WTC11 (cell line): Measurements from ENCODE around the gene ENAH. TPM values are rescaled to one million over a fixed set of nuclear protein-coding genes. Genes with fewer than 3 reads are reported as not detected.
"Not testable (repeated sequence)": the region's sequence is repeated elsewhere in the genome, so short reads cannot be mapped to it uniquely, and the experiment has no call there.

Experiments used
- ATAC-seq: fragments of 200-7000 bp; cut with Tn5 transposase; 2 replicates; pipeline ENCODE4 v1.10.0; 2021; ENCODE audit warnings: mild to moderate bottlenecking, moderate library complexity
- CTCF ChIA-PET: fragments of 300-600 bp; sonication (Branson Sonifier 250); formaldehyde crosslinking; loops from one replicate; lab custom pipeline; 2021; ENCODE audit warnings: antibody characterized with exemption; lab: Charles Lee
- POLR2A ChIA-PET: fragments of 350-600 bp; sonication (Branson Sonifier 250); formaldehyde crosslinking; loops from one replicate; lab custom pipeline; 2021; ENCODE audit warnings: antibody characterized with exemption; lab: Charles Lee
- DNase-seq: peaks from one replicate; pipeline ENCODE4 v3.0.0; 2021; ENCODE audit warnings: low spot score
- H3K27ac Mint-ChIP-seq: 2 replicates; pipeline ENCODE4 v1.8.0; 2021; ENCODE audit warnings: mixed read lengths
- H3K27me3 Mint-ChIP-seq: 2 replicates; pipeline ENCODE4 v1.8.0; 2021; ENCODE audit warnings: low read depth, mild to moderate bottlenecking, moderate library complexity, mixed read lengths
- H3K36me3 Mint-ChIP-seq: 2 replicates; pipeline ENCODE4 v1.8.0; 2021; ENCODE audit warnings: mixed read lengths
- H3K4me1 Mint-ChIP-seq: 2 replicates; pipeline ENCODE4 v1.8.0; 2022; ENCODE audit warnings: mixed read lengths
- H3K4me3 Mint-ChIP-seq: 2 replicates; pipeline ENCODE4 v1.8.0; 2021; ENCODE audit warnings: mild to moderate bottlenecking, moderate library complexity, mixed read lengths
- H3K9me3 Mint-ChIP-seq: 2 replicates; pipeline ENCODE4 v1.8.0; 2021; ENCODE audit warnings: mixed read lengths
- AFF4 ChIP-seq: sonication (generic); formaldehyde crosslinking; IDR thresholded peaks from 2 replicates; pipeline ENCODE4 v1.8.1; 2023; ENCODE audit warnings: mild to moderate bottlenecking, missing genetic modification reagents, borderline replicate concordance
- ELF4 ChIP-seq: sonication (generic); formaldehyde crosslinking; IDR thresholded peaks from 2 replicates; pipeline ENCODE4 v1.8.1; 2022; ENCODE audit warnings: low read depth, mild to moderate bottlenecking, moderate library complexity, missing genetic modification reagents
- ETV6 ChIP-seq: sonication (generic); formaldehyde crosslinking; IDR thresholded peaks from 2 replicates; pipeline ENCODE4 v1.8.1; 2022; ENCODE audit warnings: mild to moderate bottlenecking, missing genetic modification reagents
- FOXJ3 ChIP-seq: sonication (generic); formaldehyde crosslinking; IDR thresholded peaks from 2 replicates; pipeline ENCODE4 v1.9.0; 2021; ENCODE audit warnings: missing genetic modification reagents, mild to moderate bottlenecking, borderline replicate concordance
- IRF2 ChIP-seq: sonication (generic); formaldehyde crosslinking; IDR thresholded peaks from 2 replicates; pipeline ENCODE4 v1.8.0; 2022; ENCODE audit warnings: low read depth, missing genetic modification reagents, borderline replicate concordance
- JUN ChIP-seq: sonication (generic); formaldehyde crosslinking; IDR thresholded peaks from 2 replicates; pipeline ENCODE4 v1.8.0; 2023; ENCODE audit warnings: mild to moderate bottlenecking, missing genetic modification reagents
- MYBL2 ChIP-seq: sonication (generic); formaldehyde crosslinking; IDR thresholded peaks from 2 replicates; pipeline ENCODE4 v1.8.1; 2023; ENCODE audit warnings: mild to moderate bottlenecking, moderate library complexity, missing genetic modification reagents
- NFATC4 ChIP-seq: fragments of 250-450 bp; sonication (Bioruptor Pico); IDR thresholded peaks from 2 replicates; pipeline ENCODE4 v1.9.0; 2021; ENCODE audit warnings: mild to moderate bottlenecking
- OVOL2 ChIP-seq: fragments of 250-450 bp; sonication (Bioruptor Pico); IDR thresholded peaks from 2 replicates; pipeline ENCODE4 v1.9.0; 2021; ENCODE audit warnings: mild to moderate bottlenecking, borderline replicate concordance
- SMAD4 ChIP-seq: sonication (generic); formaldehyde crosslinking; IDR thresholded peaks from 2 replicates; pipeline ENCODE4 v1.8.0; 2022; ENCODE audit warnings: mild to moderate bottlenecking, missing genetic modification reagents
- TCF7 ChIP-seq: sonication (generic); formaldehyde crosslinking; IDR thresholded peaks from 2 replicates; pipeline ENCODE4 v1.8.0; 2022; ENCODE audit warnings: mild to moderate bottlenecking, low read depth, missing genetic modification reagents, moderate library complexity
- TEAD1 ChIP-seq: sonication (generic); formaldehyde crosslinking; IDR thresholded peaks from 2 replicates; pipeline ENCODE4 v1.8.0; 2022; ENCODE audit warnings: mild to moderate bottlenecking, missing genetic modification reagents
- ZNF138 ChIP-seq: sonication (generic); formaldehyde crosslinking; conservative IDR thresholded peaks from 2 replicates; pipeline ENCODE4 v1.8.1; 2022; ENCODE audit warnings: mild to moderate bottlenecking, moderate library complexity, missing genetic modification reagents
- ZNF232 ChIP-seq: sonication (generic); formaldehyde crosslinking; IDR thresholded peaks from 2 replicates; pipeline ENCODE4 v1.8.0; 2022; ENCODE audit warnings: mild to moderate bottlenecking, missing genetic modification reagents
- ZNF396 ChIP-seq: fragments of 250-450 bp; sonication (Bioruptor Pico); IDR thresholded peaks from 2 replicates; pipeline ENCODE4 v1.8.0; 2021; ENCODE audit warnings: mild to moderate bottlenecking, moderate library complexity, borderline replicate concordance
- total RNA-seq: library from RNA; stranded (reverse); gene quantifications from 3 replicates; pipeline ENCODE4 v1.2.3, GENCODE V29; 2021
- TF ChIP-seq, protein P1 (sequence below): sonication (generic); formaldehyde crosslinking; conservative IDR thresholded peaks from 2 replicates; pipeline ENCODE4 v1.8.1; 2023; ENCODE audit warnings: mild to moderate bottlenecking, low read depth, missing genetic modification reagents, moderate library complexity
- TF ChIP-seq, protein P2 (sequence below): sonication (generic); formaldehyde crosslinking; IDR thresholded peaks from 2 replicates; pipeline ENCODE4 v1.8.1; 2022; ENCODE audit warnings: mild to moderate bottlenecking, moderate library complexity, missing genetic modification reagents
- TF ChIP-seq, protein P3 (sequence below): sonication (generic); formaldehyde crosslinking; IDR thresholded peaks from 2 replicates; pipeline ENCODE4 v1.8.1; 2023; ENCODE audit warnings: mild to moderate bottlenecking, missing genetic modification reagents, moderate library complexity
- TF ChIP-seq, protein P4 (sequence below): fragments of 250-450 bp; sonication (Bioruptor Pico); IDR thresholded peaks from 2 replicates; pipeline ENCODE4 v1.9.0; 2021; ENCODE audit warnings: mild to moderate bottlenecking

Gene ENAH
- total RNA-seq, 1 experiment from 2014 or later, result 227 TPM

DNA sequence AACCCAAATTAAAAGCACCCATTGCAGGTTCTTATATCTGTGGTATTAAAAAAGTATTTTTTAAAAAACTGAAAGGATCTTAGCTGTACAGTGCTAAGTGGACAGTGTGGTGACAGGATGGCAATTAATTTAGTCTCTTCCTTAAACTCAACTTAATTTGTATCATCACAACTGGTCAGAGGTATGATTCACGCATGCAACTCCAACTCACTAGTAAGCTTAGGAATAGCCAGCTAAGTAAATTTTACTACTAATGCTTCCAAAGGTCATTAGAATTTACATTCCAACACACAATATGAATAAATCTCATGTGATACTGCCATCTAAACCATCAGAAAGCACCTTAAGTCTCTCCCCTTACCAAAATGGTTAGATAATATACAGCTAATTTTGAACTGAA, 35.4 kb downstream of the ENAH start:
- ATAC-seq (no peak), DNase-seq (no peak)
- POLR2A ChIA-PET, result no interaction called here
- CTCF ChIA-PET, result no interaction called here
- Mint-ChIP-seq H3K27ac (no peak overlapping the region), H3K4me1 (peaks cover 44% of the 10 kb centered on the region), H3K4me3 (no peak overlapping the region), H3K27me3 (no peaks in the 10 kb centered on the region), H3K36me3 (peaks cover 35% of the 10 kb centered on the region), H3K9me3 (peaks cover 14% of the 10 kb centered on the region)
- no peak for TF ChIP-seq ZNF232 (CRISPR knock-in tag)
- no peak for TF ChIP-seq IRF2 (CRISPR knock-in tag)
- no peak for TF ChIP-seq MYBL2 (CRISPR knock-in tag)
- no peak for TF ChIP-seq TEAD1 (CRISPR knock-in tag)
- no peak for TF ChIP-seq ZNF138 (CRISPR knock-in tag)
- no peak for TF ChIP-seq SMAD4
- no peak for TF ChIP-seq ZNF396 (CRISPR knock-in tag)
- TF ChIP-seq, protein P1, sequence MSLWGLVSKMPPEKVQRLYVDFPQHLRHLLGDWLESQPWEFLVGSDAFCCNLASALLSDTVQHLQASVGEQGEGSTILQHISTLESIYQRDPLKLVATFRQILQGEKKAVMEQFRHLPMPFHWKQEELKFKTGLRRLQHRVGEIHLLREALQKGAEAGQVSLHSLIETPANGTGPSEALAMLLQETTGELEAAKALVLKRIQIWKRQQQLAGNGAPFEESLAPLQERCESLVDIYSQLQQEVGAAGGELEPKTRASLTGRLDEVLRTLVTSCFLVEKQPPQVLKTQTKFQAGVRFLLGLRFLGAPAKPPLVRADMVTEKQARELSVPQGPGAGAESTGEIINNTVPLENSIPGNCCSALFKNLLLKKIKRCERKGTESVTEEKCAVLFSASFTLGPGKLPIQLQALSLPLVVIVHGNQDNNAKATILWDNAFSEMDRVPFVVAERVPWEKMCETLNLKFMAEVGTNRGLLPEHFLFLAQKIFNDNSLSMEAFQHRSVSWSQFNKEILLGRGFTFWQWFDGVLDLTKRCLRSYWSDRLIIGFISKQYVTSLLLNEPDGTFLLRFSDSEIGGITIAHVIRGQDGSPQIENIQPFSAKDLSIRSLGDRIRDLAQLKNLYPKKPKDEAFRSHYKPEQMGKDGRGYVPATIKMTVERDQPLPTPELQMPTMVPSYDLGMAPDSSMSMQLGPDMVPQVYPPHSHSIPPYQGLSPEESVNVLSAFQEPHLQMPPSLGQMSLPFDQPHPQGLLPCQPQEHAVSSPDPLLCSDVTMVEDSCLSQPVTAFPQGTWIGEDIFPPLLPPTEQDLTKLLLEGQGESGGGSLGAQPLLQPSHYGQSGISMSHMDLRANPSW (CRISPR knock-in tag), result no peak
- TF ChIP-seq TCF7, result no peak

- Mint-ChIP-seq H3K36me3 (peaks cover 29% of the 10 kb centered on the region), H3K4me1 (peaks cover 52% of the 10 kb centered on the region), H3K9me3 (peaks cover 14% of the 10 kb centered on the region)
- H3K4me3 Mint-ChIP-seq, CTCF ChIA-PET, DNase-seq, ATAC-seq, POLR2A ChIA-PET, H3K27ac Mint-ChIP-seq, H3K27me3 Mint-ChIP-seq: not testable (repeated sequence)
These were observed 37.5 kb downstream of the ENAH start for GRCh38 chr1:225615403-225615790.

GRCh38 chr1:225613006-225613405, 39.9 kb downstream of the ENAH start:
- Mint-ChIP-seq H3K36me3 (peaks cover 29% of the 10 kb centered on the region), H3K4me3 (no peak overlapping the region), H3K27me3 (no peaks in the 10 kb centered on the region), H3K9me3 (peaks cover 14% of the 10 kb centered on the region), H3K4me1 (peaks cover 55% of the 10 kb centered on the region), H3K27ac (peak overlapping the region; percentile 29)
- CTCF ChIA-PET, result interaction anchor here (0.6 to 1.4 kb wide), 2 partner anchors 29 to 160 kb away, joined by 4 to 5 read pairs; no protein-coding TSS in a partner anchor
- TF ChIP-seq NFATC4, result no peak
- TF ChIP-seq, protein P2, sequence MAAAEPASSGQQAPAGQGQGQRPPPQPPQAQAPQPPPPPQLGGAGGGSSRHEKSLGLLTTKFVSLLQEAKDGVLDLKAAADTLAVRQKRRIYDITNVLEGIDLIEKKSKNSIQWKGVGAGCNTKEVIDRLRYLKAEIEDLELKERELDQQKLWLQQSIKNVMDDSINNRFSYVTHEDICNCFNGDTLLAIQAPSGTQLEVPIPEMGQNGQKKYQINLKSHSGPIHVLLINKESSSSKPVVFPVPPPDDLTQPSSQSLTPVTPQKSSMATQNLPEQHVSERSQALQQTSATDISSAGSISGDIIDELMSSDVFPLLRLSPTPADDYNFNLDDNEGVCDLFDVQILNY (CRISPR knock-in tag), result no peak
- TF ChIP-seq ETV6 (CRISPR knock-in tag), result no peak
- TF ChIP-seq TEAD1 (CRISPR knock-in tag), result no peak
- TF ChIP-seq FOXJ3, result no peak
- TF ChIP-seq JUN (CRISPR knock-in tag), result no peak
- TF ChIP-seq, protein P3, sequence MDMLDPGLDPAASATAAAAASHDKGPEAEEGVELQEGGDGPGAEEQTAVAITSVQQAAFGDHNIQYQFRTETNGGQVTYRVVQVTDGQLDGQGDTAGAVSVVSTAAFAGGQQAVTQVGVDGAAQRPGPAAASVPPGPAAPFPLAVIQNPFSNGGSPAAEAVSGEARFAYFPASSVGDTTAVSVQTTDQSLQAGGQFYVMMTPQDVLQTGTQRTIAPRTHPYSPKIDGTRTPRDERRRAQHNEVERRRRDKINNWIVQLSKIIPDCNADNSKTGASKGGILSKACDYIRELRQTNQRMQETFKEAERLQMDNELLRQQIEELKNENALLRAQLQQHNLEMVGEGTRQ (CRISPR knock-in tag), result no peak
- TF ChIP-seq, protein P4, sequence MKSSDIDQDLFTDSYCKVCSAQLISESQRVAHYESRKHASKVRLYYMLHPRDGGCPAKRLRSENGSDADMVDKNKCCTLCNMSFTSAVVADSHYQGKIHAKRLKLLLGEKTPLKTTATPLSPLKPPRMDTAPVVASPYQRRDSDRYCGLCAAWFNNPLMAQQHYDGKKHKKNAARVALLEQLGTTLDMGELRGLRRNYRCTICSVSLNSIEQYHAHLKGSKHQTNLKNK, result no peak
- TF ChIP-seq ZNF232 (CRISPR knock-in tag), result no peak
- TF ChIP-seq OVOL2 (CRISPR knock-in tag), result no peak
- TF ChIP-seq ELF4 (CRISPR knock-in tag), result no peak
- TF ChIP-seq AFF4 (CRISPR knock-in tag), result no peak
- POLR2A ChIA-PET, result no interaction called here
- DNase-seq (no peak), ATAC-seq (no peak)
